HG03196 (cell line): ENCODE data around the gene NUP35.

Experiments
- ATAC-seq: cut with Tn5 transposase; IDR thresholded peaks from one replicate; pipeline ENCODE4 v1.9.1; 2021; ENCODE audit not compliant: unreplicated experiment

NUP35 gene

GRCh38 chr2:183124222-183124956 is at the start of gene NUP35:
Gene NUP35 (plus strand): TSS chr2:183124443. CDS start chr2:183124458, 15 bp downstream.
- peak; percentile 89 for ATAC-seq

- no peak for ATAC-seq
Measured at GRCh38 chr2:183078163-183078463, 46.1 kb upstream of the NUP35 start.

GRCh38 chr2:183078464-183079138 is 45.6 kb upstream of the NUP35 start, which contains the start of gene DUSP19:
Gene DUSP19 (plus strand): TSS chr2:183078747. CDS start chr2:183078934, 187 bp downstream.
- ATAC-seq = peak; percentile 94

- ATAC-seq = peak; percentile 16
Measured at GRCh38 chr2:183079139-183079775, 45.0 kb upstream of the NUP35 start.

- ATAC-seq = no peak
Measured at GRCh38 chr2:183081911-183082310, 42.3 kb upstream of the NUP35 start.

GRCh38 chr2:183088061-183088460 is 36.2 kb upstream of the NUP35 start:
- peak; percentile 39 for ATAC-seq

GRCh38 chr2:183089192-183089851 is 34.9 kb upstream of the NUP35 start:
- peak; percentile 60 for ATAC-seq

GRCh38 chr2:183091318-183091953 is 32.8 kb upstream of the NUP35 start:
- ATAC-seq = no peak

- ATAC-seq = no peak
Measured at GRCh38 chr2:183091954-183092345, 32.3 kb upstream of the NUP35 start.

- ATAC-seq = peak; percentile 83
Measured at GRCh38 chr2:183093857-183094657, 30.2 kb upstream of the NUP35 start.

GRCh38 chr2:183105402-183106134 is 18.7 kb upstream of the NUP35 start:
- ATAC-seq = no peak

GRCh38 chr2:183112577-183112976 is 11.7 kb upstream of the NUP35 start:
- ATAC-seq = no peak

GRCh38 chr2:183113630-183114029 is 10.6 kb upstream of the NUP35 start:
- ATAC-seq = no peak

- ATAC-seq = no peak
Measured at GRCh38 chr2:183117226-183117625, 7.0 kb upstream of the NUP35 start.

- ATAC-seq = no peak
Measured at GRCh38 chr2:183123117-183123958, 905 bp upstream of the NUP35 start.

- peak; percentile 30 for ATAC-seq
Measured at GRCh38 chr2:183123959-183124221, 353 bp upstream of the NUP35 start.

GRCh38 chr2:183124957-183125255 is 663 bp downstream of the NUP35 start:
- no peak for ATAC-seq

- ATAC-seq = no peak
Measured at GRCh38 chr2:183125659-183126341, 1.6 kb downstream of the NUP35 start.

GRCh38 chr2:183126635-183127034 is 2.4 kb downstream of the NUP35 start:
- ATAC-seq = no peak
